HEK293 (cell line): Measurements from ENCODE around the gene C3AR1.

Experiments
- GLI2 ChIP-seq: fragments of 450-650 bp; formaldehyde crosslinking; IDR thresholded peaks from 2 replicates; pipeline ENCODE4; 2017; ENCODE audit warnings: missing biosample characterization, missing genetic modification characterization, low read depth, borderline replicate concordance
- HOXA7 ChIP-seq: sonication (generic); formaldehyde crosslinking; IDR thresholded peaks from 2 replicates; pipeline ENCODE4 v1.8.1; 2022; ENCODE audit warnings: missing genetic modification reagents, borderline replicate concordance
- MYNN ChIP-seq: fragments of 450-650 bp; formaldehyde crosslinking; IDR thresholded peaks from 2 replicates; pipeline ENCODE4 v1.5.1; 2016; ENCODE audit warnings: missing biosample characterization, missing genetic modification characterization, borderline replicate concordance
- REST ChIP-seq: fragments of 450-650 bp; formaldehyde crosslinking; IDR thresholded peaks from 2 replicates; pipeline ENCODE4 v1.5.1; 2016; ENCODE audit warnings: missing biosample characterization, missing genetic modification characterization
- ZNF175 ChIP-seq: fragments of 450-650 bp; formaldehyde crosslinking; IDR thresholded peaks from 2 replicates; pipeline ENCODE4 v1.5.1; 2016; ENCODE audit warnings: missing biosample characterization, missing genetic modification characterization
- TF ChIP-seq, protein P1 (sequence below): fragments of 450-650 bp; IDR thresholded peaks from 2 replicates; pipeline ENCODE4 v1.5.1; 2018; ENCODE audit warnings: missing biosample characterization, missing genetic modification characterization

GRCh38 chr12:8069582-8069981, 3.4 kb upstream of the C3AR1 start:
- no peak for TF ChIP-seq HOXA7 (CRISPR knock-in tag)
- TF ChIP-seq GLI2 (tag by site-specific recombination): no peak
- no peak for TF ChIP-seq MYNN (tag by site-specific recombination)
- TF ChIP-seq ZNF175 (tag by site-specific recombination): no peak
- TF ChIP-seq, protein P1, sequence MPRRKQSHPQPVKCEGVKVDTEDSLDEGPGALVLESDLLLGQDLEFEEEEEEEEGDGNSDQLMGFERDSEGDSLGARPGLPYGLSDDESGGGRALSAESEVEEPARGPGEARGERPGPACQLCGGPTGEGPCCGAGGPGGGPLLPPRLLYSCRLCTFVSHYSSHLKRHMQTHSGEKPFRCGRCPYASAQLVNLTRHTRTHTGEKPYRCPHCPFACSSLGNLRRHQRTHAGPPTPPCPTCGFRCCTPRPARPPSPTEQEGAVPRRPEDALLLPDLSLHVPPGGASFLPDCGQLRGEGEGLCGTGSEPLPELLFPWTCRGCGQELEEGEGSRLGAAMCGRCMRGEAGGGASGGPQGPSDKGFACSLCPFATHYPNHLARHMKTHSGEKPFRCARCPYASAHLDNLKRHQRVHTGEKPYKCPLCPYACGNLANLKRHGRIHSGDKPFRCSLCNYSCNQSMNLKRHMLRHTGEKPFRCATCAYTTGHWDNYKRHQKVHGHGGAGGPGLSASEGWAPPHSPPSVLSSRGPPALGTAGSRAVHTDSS (tag by site-specific recombination): no peak
- TF ChIP-seq REST: no peak
